ENCODE data around the gene UBE2J1.
"Not testable (repeated sequence)": the region's sequence is repeated elsewhere in the genome, so short reads cannot be mapped to it uniquely, and the experiment has no call there.

UBE2J1 gene

GRCh38 chr6:89313006-89313405 lies 39.5 kb downstream of the UBE2J1 start:
- no peak overlapping the region for H3K4me3 ChIP-seq (ENCODE audit: low read depth, low read length)
- TF ChIP-seq CTCF (conservative IDR thresholded peaks at IDR 0.05; ENCODE audit: low read depth, low read length): no peak
- DNase-seq (ENCODE audit: low read depth): peak; percentile 61

GRCh38 chr6:89311853-89312531 lies 40.5 kb downstream of the UBE2J1 start:
- peak; percentile 54 for DNase-seq (ENCODE audit: low read depth)
- no peak overlapping the region for H3K4me3 ChIP-seq (ENCODE audit: low read depth, low read length)
- peak; percentile 81 for TF ChIP-seq CTCF (conservative IDR thresholded peaks at IDR 0.05; ENCODE audit: low read depth, low read length)

GRCh38 chr6:89311530-89311852 lies 41.0 kb downstream of the UBE2J1 start:
- DNase-seq (ENCODE audit: low read depth): no peak
- no peak for TF ChIP-seq CTCF (conservative IDR thresholded peaks at IDR 0.05; ENCODE audit: low read depth, low read length)
- H3K4me3 ChIP-seq (ENCODE audit: low read depth, low read length): no peak overlapping the region

DNA sequence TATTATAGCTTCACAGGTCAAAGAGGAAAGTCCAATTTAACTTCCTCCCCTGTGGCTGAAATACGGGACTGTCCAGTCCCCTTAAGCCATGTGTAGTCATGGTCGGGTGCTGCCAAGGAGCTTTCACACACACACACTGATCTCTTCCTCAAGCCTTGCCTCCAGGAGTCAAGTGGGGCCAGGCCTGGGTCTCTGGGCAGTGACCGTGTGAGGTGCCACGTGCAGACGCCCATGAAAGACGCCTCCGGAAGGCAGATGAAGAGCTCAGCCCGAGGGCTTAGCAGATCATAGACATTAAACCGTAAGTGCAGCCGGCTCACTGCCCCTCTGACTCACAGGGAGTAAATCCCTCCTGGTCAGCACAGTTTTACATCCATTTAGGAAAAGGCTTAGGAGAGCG lies 41.6 kb downstream of the UBE2J1 start:
- no peak for DNase-seq (ENCODE audit: low read depth)
- H3K4me3 ChIP-seq (ENCODE audit: low read depth, low read length): no peak overlapping the region
- TF ChIP-seq CTCF (conservative IDR thresholded peaks at IDR 0.05; ENCODE audit: low read depth, low read length): no peak

GRCh38 chr6:89308525-89309395 lies 43.8 kb downstream of the UBE2J1 start:
- H3K4me3 ChIP-seq (ENCODE audit: low read depth, low read length): no peak overlapping the region
- TF ChIP-seq CTCF (conservative IDR thresholded peaks at IDR 0.05; ENCODE audit: low read depth, low read length): no peak
- DNase-seq (ENCODE audit: low read depth): no peak

GRCh38 chr6:89304517-89304916 lies 48.0 kb downstream of the UBE2J1 start:
- DNase-seq (ENCODE audit: low read depth); H3K4me3 ChIP-seq (ENCODE audit: low read depth, low read length): not testable (repeated sequence)

DNA sequence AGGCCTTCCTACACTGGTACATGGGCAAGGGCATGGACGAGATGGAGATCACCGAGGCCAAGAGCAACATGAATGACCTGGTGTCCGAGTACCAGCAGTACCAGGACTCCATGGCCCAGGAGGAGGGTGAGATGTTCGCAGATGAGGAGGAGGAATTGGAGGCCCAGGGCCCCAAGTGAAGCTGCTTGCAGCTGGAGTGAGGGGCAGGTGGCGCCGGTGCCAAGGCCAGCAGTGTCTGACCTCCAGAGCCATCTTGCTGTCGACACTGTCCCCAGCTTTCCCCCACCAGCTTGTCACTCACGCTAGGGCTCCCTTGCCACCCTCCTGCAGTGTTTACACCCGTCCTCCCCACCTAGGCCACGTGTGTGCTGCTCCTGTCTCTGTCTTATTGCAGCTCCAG lies 49.6 kb downstream of the UBE2J1 start:
- no peak for TF ChIP-seq CTCF (conservative IDR thresholded peaks at IDR 0.05; ENCODE audit: low read depth, low read length)
- no peak overlapping the region for H3K4me3 ChIP-seq (ENCODE audit: low read depth, low read length)
- DNase-seq (ENCODE audit: low read depth): no peak
